ENCODE measurements around the gene COL23A1.
"Not testable (repeated sequence)": the region's sequence is repeated elsewhere in the genome, so short reads cannot be mapped to it uniquely, and the experiment has no call there.

Gene COL23A1

DNA sequence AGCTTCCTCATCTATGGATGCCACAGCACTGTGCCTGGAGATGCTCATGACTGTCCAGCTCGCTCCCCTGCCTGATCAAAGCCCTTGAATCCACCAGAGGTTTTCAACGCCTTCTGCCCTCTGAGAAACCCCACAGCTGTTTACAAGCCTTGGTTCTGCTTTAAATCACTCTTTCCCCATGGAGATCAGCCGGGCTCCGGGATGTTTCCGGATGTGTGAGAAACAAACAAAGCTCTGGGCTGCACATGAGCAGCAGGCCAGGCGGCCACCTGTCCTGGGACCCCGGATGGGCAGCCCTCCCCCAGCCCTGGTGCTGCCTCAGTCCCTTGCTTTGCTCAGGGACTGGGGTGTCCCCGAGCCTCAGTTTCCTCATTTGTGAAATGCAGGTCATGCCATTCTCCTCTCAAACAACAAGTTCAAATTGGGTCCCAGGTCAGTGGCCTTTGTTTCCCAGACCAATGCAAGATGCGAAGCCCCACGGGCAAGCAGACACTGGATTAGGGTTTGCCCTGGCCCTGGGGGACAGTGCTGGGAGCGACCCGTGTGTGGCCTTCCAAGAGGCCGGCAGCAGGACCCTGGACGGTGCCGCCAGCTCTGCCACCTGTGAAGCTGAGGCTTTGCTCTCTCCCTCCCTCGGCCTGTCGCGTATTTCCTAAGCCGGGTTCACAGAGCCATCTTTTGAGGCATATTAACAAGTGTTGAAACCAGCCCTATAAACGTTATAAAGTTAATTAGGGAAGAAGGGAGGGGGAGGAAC lies 315.2 kb downstream of the COL23A1 start:
- DNase-seq: no peak

DNA sequence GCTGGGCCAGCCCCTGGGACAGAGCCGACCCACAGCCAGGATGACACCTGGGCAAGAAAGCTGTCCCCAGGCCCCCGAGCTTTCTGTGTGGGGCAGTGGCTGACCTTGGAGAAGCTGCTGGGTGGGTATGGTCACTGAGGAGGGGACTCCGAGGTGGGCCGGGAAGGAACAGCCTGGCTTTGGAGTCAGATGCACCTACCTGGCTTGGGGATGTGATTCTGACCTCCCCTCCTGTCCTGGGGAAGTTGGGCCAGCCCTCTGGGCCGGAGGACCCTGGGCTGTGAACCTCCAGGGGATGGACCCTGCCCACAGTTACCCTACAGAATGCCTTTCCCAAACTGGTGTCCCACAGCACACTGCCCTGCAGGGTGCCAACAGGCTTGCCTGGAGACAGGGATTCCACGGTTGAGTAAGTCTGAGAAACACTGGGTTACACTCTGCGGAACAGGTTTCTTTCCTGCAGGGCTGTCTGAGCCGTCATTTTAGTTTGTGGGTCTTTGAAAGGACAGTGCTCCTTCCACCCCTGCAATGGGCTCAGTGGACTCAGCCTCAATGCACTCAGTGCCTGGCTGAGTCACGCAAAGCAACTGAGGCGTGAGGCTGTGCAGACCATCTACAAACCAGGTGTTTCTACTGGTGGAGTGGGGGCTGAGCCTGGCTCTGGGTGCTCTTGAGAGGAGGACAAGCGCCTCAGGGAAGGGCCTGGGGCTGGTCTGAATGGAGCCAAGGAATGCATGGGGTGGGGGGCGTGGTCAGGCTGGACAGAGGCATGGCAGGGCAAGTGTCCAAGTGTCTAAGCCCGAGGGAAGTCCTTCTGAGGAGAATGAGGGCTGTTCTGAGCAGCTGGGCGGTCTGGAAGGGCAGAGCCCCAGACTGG lies 316.3 kb downstream of the COL23A1 start:
- no peak for DNase-seq

DNA sequence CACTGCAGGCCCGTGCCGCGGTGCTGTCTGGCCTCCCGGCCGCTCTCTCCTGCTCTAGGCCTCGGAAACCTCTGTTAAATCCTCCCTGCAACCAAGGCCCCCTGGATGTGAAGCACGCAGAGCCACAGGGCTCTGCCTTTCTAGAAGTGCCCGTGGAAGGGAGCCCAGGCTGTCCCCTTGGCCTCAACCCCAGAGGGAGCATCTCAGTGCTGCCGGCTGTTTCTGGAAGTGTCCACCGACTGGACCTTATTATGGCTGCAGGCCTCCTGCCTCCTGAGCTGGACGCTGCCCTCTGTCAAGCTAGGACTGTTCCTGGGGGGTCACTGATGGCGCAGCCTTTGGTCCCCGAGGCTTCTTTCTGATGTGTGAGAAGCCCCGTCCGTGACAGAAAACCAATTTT lies 317.2 kb downstream of the COL23A1 start:
- no peak for DNase-seq

DNA sequence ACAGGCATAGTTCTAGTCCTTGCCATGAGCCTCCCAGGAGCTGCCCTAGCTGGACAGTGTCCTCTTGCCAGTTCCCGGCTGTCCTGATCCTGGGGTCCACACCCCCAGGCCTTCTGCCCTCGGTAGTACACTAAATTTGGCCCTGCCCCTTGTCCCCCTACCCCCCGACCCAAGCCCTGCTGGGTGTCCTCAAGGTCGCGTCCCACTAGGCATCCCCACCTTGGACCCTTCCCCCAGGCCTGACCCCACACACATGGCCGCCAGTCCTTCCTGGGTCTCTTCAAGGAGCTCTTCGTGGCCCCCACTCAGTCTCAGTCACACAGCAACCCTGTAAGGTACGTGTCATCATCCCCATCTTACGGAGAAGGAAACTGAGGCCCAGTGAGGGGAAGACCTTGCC lies 317.6 kb downstream of the COL23A1 start:
- no peak for DNase-seq

DNA sequence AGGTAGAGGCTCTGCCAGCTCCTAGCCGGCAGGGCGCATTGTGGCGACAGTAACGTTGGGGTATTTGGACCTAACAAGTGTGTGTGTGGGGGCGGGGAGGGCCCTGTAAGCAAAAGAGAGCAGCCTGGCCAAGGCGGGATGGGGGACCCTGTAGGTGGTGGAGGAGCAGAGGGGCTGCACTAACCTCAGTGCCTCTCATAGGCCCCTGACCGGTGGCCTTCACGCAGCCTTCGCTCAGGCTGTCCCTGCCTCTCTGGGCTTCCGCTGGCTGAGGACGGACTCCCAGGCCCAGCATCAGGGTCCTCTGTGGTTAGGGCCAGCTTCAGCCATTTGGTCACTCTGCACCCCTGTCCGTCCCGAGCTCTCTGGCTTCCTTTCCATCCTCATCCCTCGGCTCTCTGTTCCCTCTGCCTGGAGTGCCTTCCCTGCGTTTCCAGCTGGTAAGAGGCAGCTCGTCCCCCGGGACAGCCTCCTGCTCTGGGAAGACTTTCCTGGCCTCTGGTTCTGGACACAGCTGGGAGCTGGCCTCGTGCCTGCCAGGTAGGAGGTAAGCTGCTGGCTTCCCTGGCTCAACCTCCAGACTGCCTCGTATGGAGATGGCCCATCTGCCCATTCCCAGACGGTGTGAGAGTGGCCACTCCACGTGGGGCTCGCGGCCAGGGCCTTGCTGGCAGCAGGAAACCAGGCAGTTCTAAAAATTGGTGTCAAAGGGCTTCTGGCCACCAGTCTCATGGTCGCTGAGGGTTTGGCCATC lies 318.3 kb downstream of the COL23A1 start:
- no peak for DNase-seq

DNA sequence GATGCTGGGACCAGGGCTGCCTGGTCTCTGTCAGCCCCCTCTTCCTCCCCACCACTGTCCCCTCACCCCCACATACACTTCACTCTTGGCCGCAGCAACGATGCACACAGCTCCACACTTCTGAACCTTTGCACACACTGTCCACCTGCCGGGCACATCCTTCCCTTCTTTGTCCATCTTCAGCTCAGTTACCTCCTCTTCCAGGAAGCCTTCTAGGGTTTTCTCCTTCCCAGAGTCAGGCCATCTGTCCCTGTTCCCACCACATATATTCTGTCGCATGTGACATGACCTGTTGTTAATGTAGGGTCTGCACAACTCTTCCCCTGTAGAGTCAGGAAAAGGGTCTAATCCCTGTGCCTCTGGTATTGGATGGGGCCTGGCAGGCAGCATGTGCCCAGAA lies 319.0 kb downstream of the COL23A1 start:
- DNase-seq: no peak

DNA sequence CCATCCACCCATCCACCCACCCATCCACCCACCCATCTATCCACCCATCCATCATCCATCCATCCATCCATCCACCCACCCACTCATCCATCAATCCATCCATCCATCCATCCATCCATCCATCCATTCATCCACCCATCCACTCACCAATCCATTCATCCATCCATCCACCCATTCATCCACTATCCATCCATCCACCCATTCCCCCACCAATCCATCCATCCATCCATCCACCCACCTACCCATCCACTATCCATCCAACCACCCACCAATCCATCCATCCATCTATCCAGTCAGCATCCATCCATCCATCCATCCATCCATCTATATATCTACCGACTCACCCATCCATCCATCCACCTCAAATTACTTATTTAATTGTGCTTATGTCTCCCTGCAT lies 320.7 kb downstream of the COL23A1 start:
- no peak for DNase-seq

DNA sequence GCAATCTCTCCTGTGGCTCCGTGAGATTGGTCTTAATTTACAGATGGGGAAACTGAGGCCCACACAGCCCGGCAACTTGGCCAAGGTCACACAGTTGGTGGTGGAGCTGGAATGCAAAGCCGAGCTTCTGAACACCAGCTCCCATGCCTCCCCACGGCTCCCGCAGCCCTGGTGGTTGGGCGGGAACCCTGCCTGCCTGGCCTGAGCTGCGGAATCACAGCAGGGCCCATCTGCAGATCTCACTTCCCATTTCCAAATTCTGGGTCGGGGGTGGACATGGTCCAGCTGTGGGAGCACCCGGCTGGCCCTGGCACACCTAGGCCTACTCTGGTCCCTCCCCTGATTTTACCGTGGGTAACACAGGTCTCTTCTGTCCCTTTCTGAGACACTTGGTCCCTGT lies 322.3 kb downstream of the COL23A1 start:
- no peak for DNase-seq

DNA sequence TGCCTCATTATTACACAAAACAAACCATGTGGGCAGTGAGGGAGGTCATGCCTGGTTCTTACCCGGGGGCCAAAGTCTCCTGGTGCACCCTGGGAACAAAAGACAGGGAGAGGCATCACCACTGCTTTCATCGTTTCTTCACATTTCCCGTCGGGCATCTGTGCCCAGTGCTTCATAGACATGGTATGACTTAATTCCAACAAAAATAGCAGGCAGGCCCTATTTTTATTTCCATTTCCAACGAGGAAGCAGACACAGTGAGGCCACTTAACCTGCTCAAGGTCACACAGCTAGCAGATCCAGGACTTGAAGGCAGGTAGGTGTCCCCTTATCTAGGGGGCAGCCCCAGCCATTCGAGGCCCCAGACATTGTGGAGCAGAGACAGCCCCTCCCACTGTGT lies 322.9 kb downstream of the COL23A1 start:
- DNase-seq: no peak

DNA sequence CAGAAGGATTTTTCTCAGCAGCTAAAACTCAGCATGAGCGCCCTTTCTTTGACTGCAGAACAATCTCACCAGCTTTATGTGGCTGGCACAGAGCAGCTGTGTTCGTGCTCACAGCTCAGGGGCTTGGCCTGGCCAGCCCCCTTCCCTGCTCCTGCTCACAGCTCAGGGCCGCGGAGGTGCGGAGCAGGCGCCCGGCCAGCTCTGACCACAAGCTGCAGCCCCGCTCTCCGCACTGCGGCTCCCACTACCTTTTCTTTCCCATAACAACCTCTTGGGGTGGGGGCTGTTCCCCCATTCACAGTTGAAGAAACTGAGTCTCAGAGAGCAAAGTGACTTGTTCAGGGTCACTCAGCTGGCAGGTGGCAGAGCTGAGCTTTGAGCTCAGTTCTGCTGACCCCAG lies 323.6 kb downstream of the COL23A1 start:
- DNase-seq: no peak

DNA sequence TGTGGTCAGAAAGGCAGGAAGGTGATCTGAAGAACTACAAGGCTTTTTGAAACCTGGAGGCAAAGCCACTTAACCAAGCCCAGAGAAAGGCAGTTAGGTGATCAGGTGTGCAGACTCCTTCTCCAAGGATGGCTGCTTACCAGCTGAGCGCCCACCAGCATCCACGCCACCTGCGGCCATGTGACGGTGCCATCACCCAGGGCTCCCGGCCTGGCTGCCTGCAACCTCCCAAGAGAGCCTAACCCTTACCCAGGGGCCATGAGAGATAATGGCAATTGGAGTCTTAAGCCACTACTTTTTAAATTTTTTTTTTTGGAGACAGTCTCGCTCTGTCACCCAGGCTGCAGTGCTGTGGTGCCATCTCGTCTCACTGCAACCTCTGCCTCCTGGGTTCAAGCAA lies 324.4 kb downstream of the COL23A1 start:
- no peak for DNase-seq

DNA sequence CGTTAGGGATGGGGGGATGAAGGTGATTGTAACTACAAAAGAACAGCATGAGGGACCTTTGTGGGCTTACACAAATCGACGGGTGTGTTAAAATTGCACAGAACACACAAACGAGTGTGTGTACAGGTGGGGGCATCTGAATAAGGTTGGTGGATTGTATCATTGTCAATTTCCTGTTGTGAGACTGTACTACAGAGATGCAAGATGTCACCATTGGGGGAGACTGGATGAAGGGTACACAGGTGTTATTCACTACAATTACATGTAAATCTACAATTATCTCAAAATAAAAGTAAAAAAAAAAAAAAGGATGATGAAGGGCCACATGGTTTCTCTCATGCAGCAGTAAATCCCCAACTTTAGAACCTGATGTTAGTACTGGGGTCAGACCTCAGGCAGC lies 326.1 kb downstream of the COL23A1 start:
- DNase-seq: no peak

DNA sequence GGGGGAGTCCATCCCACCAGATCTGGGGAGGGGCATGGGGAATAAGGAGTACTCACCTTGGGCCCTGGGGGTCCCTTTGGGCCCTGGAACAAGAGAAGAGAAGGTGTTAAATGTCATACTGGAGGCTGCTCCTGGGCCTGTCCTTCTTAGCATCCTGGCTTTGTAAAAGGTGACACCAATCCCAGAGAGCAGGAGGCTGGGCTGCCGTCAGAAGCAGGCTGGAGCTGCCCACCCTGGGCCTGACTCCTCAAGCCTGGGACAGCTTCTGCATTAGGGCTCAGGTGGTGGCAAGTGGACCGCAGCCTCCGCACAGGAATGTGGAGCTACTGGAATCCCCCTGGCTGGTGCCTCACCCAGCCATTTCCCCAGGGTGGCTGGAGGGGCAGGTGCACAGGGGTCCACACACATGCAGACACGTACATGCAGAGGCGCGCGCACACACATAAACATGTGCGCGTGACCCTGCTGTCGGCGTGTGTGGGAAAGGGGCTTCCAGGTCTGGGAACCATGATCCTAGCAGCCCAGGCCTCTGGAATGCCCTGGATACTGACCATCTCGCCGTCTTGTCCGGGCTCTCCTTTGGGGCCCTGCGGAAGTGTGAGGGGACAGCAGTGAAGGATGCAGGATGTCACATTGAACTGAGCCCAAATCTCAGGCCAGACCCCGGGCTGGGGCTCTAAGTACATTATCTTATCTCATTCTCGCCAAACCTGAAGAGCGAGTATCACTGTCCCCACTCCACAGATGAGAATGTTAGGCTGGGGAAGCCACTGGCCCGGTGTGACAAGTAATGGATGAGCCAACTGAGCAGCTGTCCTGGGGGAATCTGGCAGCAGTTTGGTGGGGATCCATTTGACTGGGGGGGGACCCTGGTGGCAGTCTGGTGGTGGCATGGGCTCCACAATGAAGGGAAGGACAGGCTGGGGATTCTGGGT lies 328.3 kb downstream of the COL23A1 start:
- DNase-seq: no peak

DNA sequence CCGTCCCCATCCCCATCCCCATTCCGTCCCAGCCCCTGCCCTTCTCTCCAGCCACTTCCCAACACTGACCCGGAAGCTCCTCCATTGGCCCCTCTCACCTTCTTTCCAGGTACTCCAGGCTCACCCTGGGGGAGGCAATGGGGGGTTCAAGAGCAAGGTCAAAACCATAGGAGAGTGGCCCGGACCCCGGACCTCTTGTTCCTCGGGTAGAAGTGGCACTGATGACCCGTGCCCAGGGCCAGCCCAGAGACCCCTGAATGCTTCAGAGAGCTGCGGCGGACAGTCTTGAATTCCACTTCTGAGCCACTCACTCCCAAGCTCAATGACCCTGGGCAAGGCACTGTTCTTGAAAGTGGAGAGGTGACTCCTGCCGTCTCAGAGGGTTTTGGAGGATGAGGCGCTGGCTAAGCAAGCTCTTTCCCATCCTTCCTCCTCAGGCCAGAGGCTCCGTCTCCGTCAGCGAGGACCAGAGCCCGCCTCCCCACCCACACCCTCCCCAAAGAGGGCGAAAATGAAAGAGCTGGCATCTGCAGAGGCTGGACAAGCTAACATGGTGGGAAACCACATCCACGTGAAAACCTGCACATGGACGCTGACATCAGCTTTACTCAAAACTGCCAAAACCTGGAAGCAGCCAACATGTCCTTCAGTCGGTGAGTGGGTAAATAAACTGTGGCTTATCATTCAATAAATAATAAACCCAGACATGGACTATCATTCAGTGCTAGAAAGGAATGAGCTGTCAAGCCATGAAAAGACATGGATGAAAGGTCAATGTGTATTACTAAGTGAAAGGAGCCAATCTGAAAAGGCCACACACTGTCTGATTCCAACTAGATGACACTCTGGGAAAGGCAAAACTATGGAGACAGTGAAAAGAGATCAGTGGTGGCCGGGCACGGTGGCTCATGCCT lies 330.3 kb downstream of the COL23A1 start:
- DNase-seq: no peak

DNA sequence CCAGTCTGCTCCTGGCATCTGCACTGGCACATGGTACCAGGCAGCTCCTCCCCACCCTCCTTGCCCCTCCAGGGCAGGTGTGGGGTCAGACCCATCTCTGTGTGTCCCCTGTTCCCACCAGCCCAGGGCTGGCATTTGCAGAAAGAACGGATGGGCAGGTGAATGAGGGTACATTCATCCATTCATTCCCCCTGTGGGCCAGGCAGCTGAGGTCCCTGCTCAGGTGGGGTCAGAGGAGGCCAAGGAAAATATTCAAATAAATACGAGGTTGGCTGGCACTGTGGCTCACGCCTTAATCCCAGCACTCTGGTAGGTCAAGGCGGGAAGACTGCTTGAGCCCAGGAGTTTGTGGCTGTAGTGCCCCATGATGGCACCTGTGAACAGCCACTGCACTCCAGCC lies 332.5 kb downstream of the COL23A1 start:
- no peak for DNase-seq

DNA sequence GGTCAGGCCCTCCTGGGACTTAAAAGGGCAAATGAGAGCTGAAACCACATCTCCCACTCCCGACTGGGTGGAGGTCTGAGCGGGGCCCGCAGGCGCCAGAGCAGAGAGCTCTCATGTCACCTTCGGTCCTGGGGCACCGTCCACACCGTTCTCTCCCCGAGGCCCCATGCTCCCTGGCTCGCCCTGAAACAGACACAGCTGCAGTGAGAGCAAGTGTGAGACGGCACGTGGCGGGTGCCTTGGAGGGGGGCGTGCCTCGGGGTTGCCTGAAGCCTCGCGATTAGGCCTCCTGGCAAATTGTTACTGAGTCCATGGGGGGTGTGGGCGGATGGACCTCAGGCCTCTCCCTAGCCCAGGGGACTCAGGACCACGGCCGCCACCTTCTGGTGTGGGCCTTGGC lies 333.4 kb downstream of the COL23A1 start:
- DNase-seq: no peak

DNA sequence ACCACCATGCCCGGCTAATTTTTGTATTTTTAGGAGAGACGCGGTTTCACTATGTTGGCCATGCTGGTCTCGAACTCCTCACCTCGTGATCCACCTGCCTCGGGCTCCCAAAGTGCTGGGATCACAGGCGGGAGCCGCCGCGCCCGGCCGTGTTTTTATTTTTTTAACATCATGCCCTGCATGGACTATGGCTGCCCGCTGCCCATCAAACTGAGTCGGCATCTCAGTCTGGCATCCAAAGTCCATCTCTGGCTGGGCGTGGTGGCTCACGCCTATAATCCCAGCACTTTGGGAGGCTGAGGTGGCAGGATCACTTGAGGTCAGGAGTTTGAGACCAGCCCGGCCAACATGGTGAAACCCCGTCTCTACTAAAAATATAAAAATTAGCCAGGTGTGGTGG lies 336.6 kb downstream of the COL23A1 start:
- not testable (repeated sequence) for DNase-seq

DNA sequence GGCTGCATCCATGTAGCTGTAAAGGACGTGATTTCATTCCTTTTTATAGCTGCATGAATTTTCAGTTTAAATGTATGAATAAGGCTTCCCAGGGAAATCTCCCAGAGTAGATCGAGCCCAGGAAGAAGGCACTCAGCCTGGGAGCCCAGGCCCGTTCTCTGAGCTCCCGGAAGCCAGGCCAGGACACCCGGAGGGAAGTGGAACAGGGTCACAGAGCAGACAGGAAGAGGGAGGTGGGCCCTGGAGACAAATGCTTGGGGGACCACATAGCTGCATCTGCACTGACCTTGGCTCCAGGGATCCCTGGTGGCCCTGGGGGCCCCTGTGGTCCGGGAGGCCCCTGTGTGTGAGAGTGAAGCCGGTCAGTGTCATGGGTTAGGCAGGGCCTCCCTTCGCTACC lies 337.9 kb downstream of the COL23A1 start:
- DNase-seq: no peak

DNA sequence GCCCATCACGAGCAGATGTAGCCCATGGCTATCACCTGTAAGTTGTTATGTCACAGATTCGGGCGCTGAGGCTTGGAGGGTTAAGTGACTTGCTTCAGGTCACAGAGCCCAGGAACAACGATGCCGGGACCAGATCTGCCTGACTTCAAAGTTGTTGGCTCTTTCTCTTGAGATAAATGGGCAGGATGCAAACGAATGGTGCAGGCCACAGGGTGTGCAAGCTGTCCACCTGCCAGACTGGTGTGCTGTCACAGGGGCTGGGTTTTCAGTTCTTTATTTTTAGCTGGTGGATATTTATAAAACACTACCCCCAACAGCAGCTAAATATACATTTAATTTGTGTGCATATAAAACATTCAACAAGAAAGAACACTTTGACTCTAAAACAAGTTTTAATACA lies 339.9 kb downstream of the COL23A1 start:
- no peak for DNase-seq

DNA sequence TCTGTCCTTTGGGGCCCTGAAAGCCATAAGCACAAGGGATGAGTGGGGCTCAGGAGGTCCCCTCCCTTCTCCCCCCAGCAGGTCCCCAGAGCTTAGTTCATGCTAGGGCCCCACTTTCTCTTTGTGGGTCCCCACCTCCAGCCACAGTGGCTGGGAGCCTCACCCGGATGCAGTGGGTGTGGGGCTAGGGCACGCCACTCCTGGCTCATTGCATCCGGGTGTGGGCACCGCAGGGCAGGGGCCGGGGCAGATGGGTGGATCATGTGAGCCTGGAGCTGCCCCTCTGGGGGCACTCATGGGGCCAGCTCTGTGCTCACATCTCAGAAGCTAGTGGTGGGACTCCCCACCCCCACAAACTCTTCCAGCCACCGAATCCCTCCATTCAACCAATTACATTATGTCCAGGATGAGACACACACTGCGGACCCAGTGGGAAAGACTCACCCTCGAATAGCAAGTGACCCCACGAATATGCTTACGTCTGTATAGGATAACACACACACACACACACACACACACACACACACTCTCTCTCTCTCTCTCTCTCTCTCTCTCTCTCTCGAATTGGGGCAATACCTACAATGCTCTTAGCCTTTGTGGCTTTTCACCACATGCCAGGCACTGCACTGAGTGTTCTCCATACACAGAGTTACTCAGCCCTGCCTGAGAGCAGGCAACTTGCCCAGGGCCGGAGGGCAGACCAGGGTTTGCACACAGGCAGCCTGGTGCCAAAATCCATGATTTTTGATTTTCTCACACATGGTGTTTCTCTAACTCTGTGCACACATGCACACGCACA lies 340.8 kb downstream of the COL23A1 start:
- no peak for DNase-seq

DNA sequence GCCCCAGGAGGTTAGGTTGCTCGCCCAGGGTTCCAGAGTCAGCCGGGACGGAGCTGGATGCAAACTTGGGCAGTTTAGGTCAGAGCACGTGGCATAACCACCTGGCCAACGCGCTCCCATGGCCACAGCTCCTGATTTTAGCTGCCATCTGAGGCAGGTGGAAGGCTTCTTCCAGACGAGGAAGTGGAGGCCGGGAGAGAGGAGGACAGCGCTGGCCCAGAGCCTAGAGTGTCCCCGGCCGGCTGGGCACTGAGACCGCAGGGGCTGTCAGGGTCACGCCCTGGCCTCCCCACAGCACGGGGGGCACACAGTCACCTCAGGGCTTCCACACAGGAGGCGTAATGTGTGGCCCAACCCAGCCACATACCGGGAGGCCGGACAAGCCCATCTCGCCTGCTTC lies 341.4 kb downstream of the COL23A1 start:
- DNase-seq: no peak

All from NCI-H524 treated with DMSO at 0.1 percent for 48 hours (cell line).